ENCODE measurements around the gene MACO1.

- TF ChIP-seq, protein P1, sequence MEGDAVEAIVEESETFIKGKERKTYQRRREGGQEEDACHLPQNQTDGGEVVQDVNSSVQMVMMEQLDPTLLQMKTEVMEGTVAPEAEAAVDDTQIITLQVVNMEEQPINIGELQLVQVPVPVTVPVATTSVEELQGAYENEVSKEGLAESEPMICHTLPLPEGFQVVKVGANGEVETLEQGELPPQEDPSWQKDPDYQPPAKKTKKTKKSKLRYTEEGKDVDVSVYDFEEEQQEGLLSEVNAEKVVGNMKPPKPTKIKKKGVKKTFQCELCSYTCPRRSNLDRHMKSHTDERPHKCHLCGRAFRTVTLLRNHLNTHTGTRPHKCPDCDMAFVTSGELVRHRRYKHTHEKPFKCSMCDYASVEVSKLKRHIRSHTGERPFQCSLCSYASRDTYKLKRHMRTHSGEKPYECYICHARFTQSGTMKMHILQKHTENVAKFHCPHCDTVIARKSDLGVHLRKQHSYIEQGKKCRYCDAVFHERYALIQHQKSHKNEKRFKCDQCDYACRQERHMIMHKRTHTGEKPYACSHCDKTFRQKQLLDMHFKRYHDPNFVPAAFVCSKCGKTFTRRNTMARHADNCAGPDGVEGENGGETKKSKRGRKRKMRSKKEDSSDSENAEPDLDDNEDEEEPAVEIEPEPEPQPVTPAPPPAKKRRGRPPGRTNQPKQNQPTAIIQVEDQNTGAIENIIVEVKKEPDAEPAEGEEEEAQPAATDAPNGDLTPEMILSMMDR (conservative IDR thresholded peaks at IDR 0.05), result no peak
- no peak for TF ChIP-seq EZH2 (IDR thresholded peaks at IDR 0.05; ENCODE audit: low read depth)
Observed at GRCh38 chr1:25450891-25451290, 20.2 kb downstream of the MACO1 start.

Measured in PC-9 (cell line).